A549 treated with ZK216348 at 1 μM for 4 hours (cell line): ENCODE measurements around the gene PIK3IP1. TPM values are rescaled to one million over a fixed set of nuclear protein-coding genes. Genes with fewer than 3 reads are reported as not detected.

Experiments
- total RNA-seq: library from RNA; stranded (reverse); fragments of 200-300 nt; extraction: Qiagen RNA extraction; gene quantifications from 5 replicates; pipeline ENCODE4 v1.2.3, GENCODE V29; 2022; ENCODE audit warnings: low read depth

Gene PIK3IP1, protein sequence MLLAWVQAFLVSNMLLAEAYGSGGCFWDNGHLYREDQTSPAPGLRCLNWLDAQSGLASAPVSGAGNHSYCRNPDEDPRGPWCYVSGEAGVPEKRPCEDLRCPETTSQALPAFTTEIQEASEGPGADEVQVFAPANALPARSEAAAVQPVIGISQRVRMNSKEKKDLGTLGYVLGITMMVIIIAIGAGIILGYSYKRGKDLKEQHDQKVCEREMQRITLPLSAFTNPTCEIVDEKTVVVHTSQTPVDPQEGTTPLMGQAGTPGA
- 0.58 to 1.1 TPM (median 0.90 TPM) in 5 replicates for total RNA-seq

GRCh38 chr22:31292236-31292989 is at the start of gene PIK3IP1:
Gene PIK3IP1, minus strand, starts transcription at chr22:31292488. Its CDS starts 144 bp downstream, at chr22:31292344.

Other genes with a start within 250 kb of the PIK3IP1 start
- gene SMTN, start 211.2 kb downstream of the PIK3IP1 start, total RNA-seq: 15.4 to 31.7 TPM (median 28.8 TPM) in 5 replicates
- 44.3 to 71.4 TPM (median 66.5 TPM) in 5 replicates for gene SELENOM, start 184.9 kb downstream of the PIK3IP1 start, total RNA-seq
- gene INPP5J, start 169.5 kb downstream of the PIK3IP1 start, total RNA-seq: 0.50 to 0.66 TPM (median 0.57 TPM) in 4 of 5 replicates, not detected in the other
- not detected in 5 replicates for gene PLA2G3, start 152.0 kb downstream of the PIK3IP1 start, total RNA-seq
- gene RNF185, start 132.3 kb downstream of the PIK3IP1 start, total RNA-seq: 22.4 to 25.6 TPM (median 23.8 TPM) in 5 replicates
- gene LIMK2, start 80.2 kb downstream of the PIK3IP1 start, total RNA-seq: 7.1 to 8.6 TPM (median 7.8 TPM) in 5 replicates
- 17.6 to 22.1 TPM (median 21.1 TPM) in 5 replicates for gene PATZ1, start 53.9 kb upstream of the PIK3IP1 start, total RNA-seq
- 54.5 to 109 TPM (median 59.4 TPM) in 5 replicates for gene DRG1, start 107.1 kb upstream of the PIK3IP1 start, total RNA-seq
- gene EIF4ENIF1, start 197.4 kb upstream of the PIK3IP1 start, total RNA-seq: 12.7 to 18.6 TPM (median 15.0 TPM) in 5 replicates
- gene SFI1, start 204.0 kb upstream of the PIK3IP1 start, total RNA-seq: 7.1 to 15.7 TPM (median 11.7 TPM) in 5 replicates